SK-N-SH (cell line): ENCODE measurements around the gene CDK15. TPM values are rescaled to one million over a fixed set of nuclear protein-coding genes. Genes with fewer than 3 reads are reported as not detected.
A peak's percentile ranks its signal among the peaks of the same experiment; 100 is the strongest.

Experiments
- CTCF ChIA-PET: fragments of 300-600, 350-600 bp; formaldehyde crosslinking; extraction: SDS; loops from one replicate; lab custom pipeline; 2021; lab: Yijun Ruan, JAX
- POLR2A ChIA-PET: fragments of 350-600 bp; sonication (Branson Sonifier 250); formaldehyde crosslinking; extraction: SDS; loops from one replicate; lab custom pipeline; 2020; ENCODE audit warnings: antibody characterized with exemption, inconsistent platforms; lab: Yijun Ruan, JAX
- DNase-seq: peaks from one replicate; pipeline ENCODE4 v3.0.0; 2012
- H2AFZ ChIP-seq: fragments of 200-600 bp; sonication (generic); 2 replicates; pipeline ENCODE4 v1.8.1; 2016; ENCODE audit warnings: antibody characterized with exemption, mild to moderate bottlenecking, low read depth
- H3F3A ChIP-seq: fragments of 200-600 bp; sonication (generic); replicated peaks from 2 replicates; pipeline ENCODE3; 2016; ENCODE audit warnings: antibody characterized with exemption, mild to moderate bottlenecking; ENCODE audit not compliant: insufficient read depth
- H3K27ac ChIP-seq, 2 experiments: fragments of 200-500 bp in 1 of 2; fragments of 200-600 bp in 1 of 2; sonication (Bioruptor generic) in 1 of 2; sonication (generic), shearing (Covaris generic) in 1 of 2; 2 replicates each; pipeline versions ENCODE4 v1.5.1 to v1.6.1; 2014 to 2016; ENCODE audit warnings: low read depth in 2 of 2, inconsistent platforms in 1 of 2, low read length in 1 of 2, mild to moderate bottlenecking in 1 of 2, mixed read lengths in 1 of 2
- H3K27me3 ChIP-seq: fragments of 200-600 bp; sonication (generic), shearing (Covaris generic); 2 replicates; pipeline ENCODE4 v1.6.1; 2016; ENCODE audit warnings: mixed run types; ENCODE audit not compliant: insufficient read depth
- H3K36me3 ChIP-seq, 2 experiments: fragments of 200-500 bp in 1 of 2; fragments of 200-600 bp in 1 of 2; sonication (Bioruptor generic) in 1 of 2; sonication (generic) in 1 of 2; replicated peaks in 1 of 2; 2 replicates each; pipeline versions ENCODE3 to v1.5.1; 2014 to 2016; ENCODE audit warnings: low read length in 1 of 2, mild to moderate bottlenecking in 1 of 2; ENCODE audit not compliant: insufficient read depth in 2 of 2, control insufficient read depth in 1 of 2
- H3K4me1 ChIP-seq, 2 experiments: fragments of 200-500 bp in 1 of 2; fragments of 200-600 bp in 1 of 2; sonication (Bioruptor generic) in 1 of 2; sonication (generic), shearing (Covaris generic) in 1 of 2; 2 replicates each; pipeline versions ENCODE4 v1.5.1 to v1.6.1; 2014 to 2016; ENCODE audit warnings: low read depth in 1 of 2, low read length in 1 of 2, mixed run types in 1 of 2; ENCODE audit not compliant: insufficient read depth in 2 of 2, control insufficient read depth in 1 of 2
- H3K4me2 ChIP-seq: fragments of 200-600 bp; sonication (generic), shearing (Covaris generic); 2 replicates; pipeline ENCODE4 v1.6.1; 2017; ENCODE audit warnings: mixed run types
- H3K4me3 ChIP-seq, 2 experiments: fragments of 200-500 bp in 1 of 2; fragments of 200-600 bp in 1 of 2; sonication (Bioruptor generic) in 1 of 2; sonication (generic), shearing (Covaris generic) in 1 of 2; 2 replicates each; pipeline versions ENCODE4 v1.5.1 to v1.8.1; 2014 to 2016; ENCODE audit warnings: low read depth in 2 of 2, inconsistent platforms in 1 of 2, low read length in 1 of 2, mild to moderate bottlenecking in 1 of 2, mixed read lengths in 1 of 2, moderate library complexity in 1 of 2
- H3K79me2 ChIP-seq: fragments of 200-600 bp; sonication (generic); 2 replicates; pipeline ENCODE4 v1.8.1; 2017; ENCODE audit warnings: mild to moderate bottlenecking; ENCODE audit not compliant: insufficient read depth
- H3K9ac ChIP-seq: fragments of 200-600 bp; sonication (generic); 2 replicates; pipeline ENCODE4 v1.6.1; 2017; ENCODE audit warnings: mixed run types
- H3K9me2 ChIP-seq: fragments of 200-600 bp; sonication (generic); 2 replicates; pipeline ENCODE4 v1.6.1; 2017; ENCODE audit warnings: mixed run types
- H3K9me3 ChIP-seq: fragments of 200-600 bp; sonication (generic); 2 replicates; pipeline ENCODE4 v1.6.1; 2017; ENCODE audit warnings: mixed run types, mild to moderate bottlenecking, moderate library complexity
- H4K20me1 ChIP-seq: fragments of 200-600 bp; sonication (generic); 2 replicates; pipeline ENCODE4 v1.6.1; 2017; ENCODE audit warnings: mild to moderate bottlenecking, mixed run types; ENCODE audit not compliant: insufficient read depth
- ELF1 ChIP-seq: IDR thresholded peaks from 2 replicates; pipeline ENCODE4 v1.4.0; 2012
- EP300 ChIP-seq, 2 experiments: IDR thresholded peaks; 2 replicates each; pipeline versions ENCODE4 v1.4.0 to v1.6.1; 2012; ENCODE audit warnings: borderline replicate concordance in 1 of 2, low read depth in 1 of 2, low read length in 1 of 2
- EZH2phosphoT487 ChIP-seq: fragments of 200-600 bp; sonication (generic); IDR thresholded peaks from 2 replicates; pipeline ENCODE4 v1.6.1; 2017; ENCODE audit warnings: low read depth, mixed run types, mild to moderate bottlenecking, antibody characterized with exemption, moderate library complexity, borderline replicate concordance
- FOSL2 ChIP-seq: IDR thresholded peaks from 2 replicates; pipeline ENCODE4 v1.4.0; 2012; ENCODE audit warnings: low read depth, mild to moderate bottlenecking, moderate library complexity, borderline replicate concordance
- FOXM1 ChIP-seq: IDR thresholded peaks from 2 replicates; pipeline ENCODE4 v1.4.0; 2012; ENCODE audit warnings: low read depth, mild to moderate bottlenecking
- GATA2 ChIP-seq: sonication (generic); formaldehyde crosslinking; IDR thresholded peaks from 2 replicates; pipeline ENCODE4 v1.5.0; 2020; ENCODE audit warnings: mild to moderate bottlenecking, missing genetic modification reagents
- JUND ChIP-seq: IDR thresholded peaks from 2 replicates; pipeline ENCODE4 v1.4.0; 2012
- MEF2A ChIP-seq: IDR thresholded peaks from 2 replicates; pipeline ENCODE4 v1.4.0; 2012; ENCODE audit warnings: low read depth, borderline replicate concordance
- NRF1 ChIP-seq: IDR thresholded peaks from 2 replicates; pipeline ENCODE4 v1.6.1; 2012; ENCODE audit warnings: low read depth, mild to moderate bottlenecking, low read length
- RCOR1 ChIP-seq: fragments of 150-350 bp; IDR thresholded peaks from 2 replicates; pipeline ENCODE4 v1.6.1; 2017; ENCODE audit warnings: antibody characterized with exemption, low read length
- SIN3A ChIP-seq: IDR thresholded peaks from 2 replicates; pipeline ENCODE4 v1.6.1; 2012; ENCODE audit warnings: low read depth, mild to moderate bottlenecking, low read length, moderate library complexity, borderline replicate concordance
- SMC3 ChIP-seq: IDR thresholded peaks from 2 replicates; pipeline ENCODE4 v1.6.1; 2012; ENCODE audit warnings: low read depth, low read length, improper control_type of control experiment
- TCF12 ChIP-seq: IDR thresholded peaks from 2 replicates; pipeline ENCODE4 v1.4.0; 2012
- ZBTB33 ChIP-seq: IDR thresholded peaks from 2 replicates; pipeline ENCODE4 v1.4.0; 2012; ENCODE audit warnings: low read depth, borderline replicate concordance
- WGBS: methylation state at CpG from one replicate; pipeline ENCODE4 v1.1.6; 2017; ENCODE audit warnings: low lambda C conversion rate; 5-methylcytosine and 5-hydroxymethylcytosine counted together
- polyA plus RNA-seq, 3 experiments: library from polyadenylated mRNA; depleted of rRNA; stranded (reverse); fragments of >200 nt; gene quantifications; 2 replicates each; pipeline ENCODE4 v1.2.3, GENCODE V29; 2012
- TF ChIP-seq, protein P1 (sequence below): IDR thresholded peaks from 2 replicates; pipeline ENCODE4; 2012
- TF ChIP-seq, protein P2 (sequence below): IDR thresholded peaks from 2 replicates; pipeline ENCODE4 v1.6.1; 2012; ENCODE audit warnings: mild to moderate bottlenecking, low read depth, low read length, moderate library complexity
- TF ChIP-seq, protein P3 (sequence below): IDR thresholded peaks from 2 replicates; pipeline ENCODE4 v1.4.0; 2012; ENCODE audit warnings: low read depth

Gene CDK15
- polyA plus RNA-seq (2012; rRNA removed): 1.8 and 2.5 TPM in 2 replicates
- 2.3 and 2.4 TPM in 2 replicates for polyA plus RNA-seq (2012; cell fraction: cytosol; rRNA removed)
- 3.0 and 4.6 TPM in 2 replicates for polyA plus RNA-seq (2012; cell fraction: nucleus; rRNA removed)

- CTCF ChIA-PET: interaction anchor here (1.0 to 3.1 kb wide), 6 partner anchors 9 to 371 kb away, joined by 3 to 12 read pairs (median 6); no protein-coding TSS in a partner anchor
- Histone ChIP-seq H3K4me1 (peaks cover 17 to 18% of the 10 kb centered on the region in 2 experiments), H4K20me1 (no peaks in the 10 kb centered on the region), H3K36me3 (no peaks in the 10 kb centered on the region), H3K9me2 (no peaks in the 10 kb centered on the region), H3K9me3 (no peaks in the 10 kb centered on the region), H3K4me2 (peak within 1 kb of the TSS; percentile 62)
- TF ChIP-seq GATA2 (CRISPR knock-in tag) (no peak), FOXM1 (no peak), SIN3A (no peak), EP300 (IDR thresholded peaks at IDR 0.05; ENCODE audit: borderline replicate concordance in 1 of 2, low read depth in 1 of 2, low read length in 1 of 2) (no peak), ELF1 (no peak), FOSL2 (peak; percentile 45; the same call in 1 of the 2 replicates), RCOR1 (no peak), MEF2A (no peak), JUND (0 out of 2 replicates have a peak, but pooled peaks have one; percentile 19), SMC3 (no peak), EZH2phosphoT487 (no peak), ZBTB33 (no peak), NRF1 (no peak), TCF12 (0 out of 2 replicates have a peak, but pooled peaks have one; percentile 8)
- TF ChIP-seq, protein P1, sequence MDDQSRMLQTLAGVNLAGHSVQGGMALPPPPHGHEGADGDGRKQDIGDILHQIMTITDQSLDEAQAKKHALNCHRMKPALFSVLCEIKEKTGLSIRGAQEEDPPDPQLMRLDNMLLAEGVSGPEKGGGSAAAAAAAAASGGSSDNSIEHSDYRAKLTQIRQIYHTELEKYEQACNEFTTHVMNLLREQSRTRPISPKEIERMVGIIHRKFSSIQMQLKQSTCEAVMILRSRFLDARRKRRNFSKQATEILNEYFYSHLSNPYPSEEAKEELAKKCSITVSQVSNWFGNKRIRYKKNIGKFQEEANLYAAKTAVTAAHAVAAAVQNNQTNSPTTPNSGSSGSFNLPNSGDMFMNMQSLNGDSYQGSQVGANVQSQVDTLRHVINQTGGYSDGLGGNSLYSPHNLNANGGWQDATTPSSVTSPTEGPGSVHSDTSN: no peak
- TF ChIP-seq, protein P2, sequence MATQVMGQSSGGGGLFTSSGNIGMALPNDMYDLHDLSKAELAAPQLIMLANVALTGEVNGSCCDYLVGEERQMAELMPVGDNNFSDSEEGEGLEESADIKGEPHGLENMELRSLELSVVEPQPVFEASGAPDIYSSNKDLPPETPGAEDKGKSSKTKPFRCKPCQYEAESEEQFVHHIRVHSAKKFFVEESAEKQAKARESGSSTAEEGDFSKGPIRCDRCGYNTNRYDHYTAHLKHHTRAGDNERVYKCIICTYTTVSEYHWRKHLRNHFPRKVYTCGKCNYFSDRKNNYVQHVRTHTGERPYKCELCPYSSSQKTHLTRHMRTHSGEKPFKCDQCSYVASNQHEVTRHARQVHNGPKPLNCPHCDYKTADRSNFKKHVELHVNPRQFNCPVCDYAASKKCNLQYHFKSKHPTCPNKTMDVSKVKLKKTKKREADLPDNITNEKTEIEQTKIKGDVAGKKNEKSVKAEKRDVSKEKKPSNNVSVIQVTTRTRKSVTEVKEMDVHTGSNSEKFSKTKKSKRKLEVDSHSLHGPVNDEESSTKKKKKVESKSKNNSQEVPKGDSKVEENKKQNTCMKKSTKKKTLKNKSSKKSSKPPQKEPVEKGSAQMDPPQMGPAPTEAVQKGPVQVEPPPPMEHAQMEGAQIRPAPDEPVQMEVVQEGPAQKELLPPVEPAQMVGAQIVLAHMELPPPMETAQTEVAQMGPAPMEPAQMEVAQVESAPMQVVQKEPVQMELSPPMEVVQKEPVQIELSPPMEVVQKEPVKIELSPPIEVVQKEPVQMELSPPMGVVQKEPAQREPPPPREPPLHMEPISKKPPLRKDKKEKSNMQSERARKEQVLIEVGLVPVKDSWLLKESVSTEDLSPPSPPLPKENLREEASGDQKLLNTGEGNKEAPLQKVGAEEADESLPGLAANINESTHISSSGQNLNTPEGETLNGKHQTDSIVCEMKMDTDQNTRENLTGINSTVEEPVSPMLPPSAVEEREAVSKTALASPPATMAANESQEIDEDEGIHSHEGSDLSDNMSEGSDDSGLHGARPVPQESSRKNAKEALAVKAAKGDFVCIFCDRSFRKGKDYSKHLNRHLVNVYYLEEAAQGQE: no peak
- TF ChIP-seq, protein P3, sequence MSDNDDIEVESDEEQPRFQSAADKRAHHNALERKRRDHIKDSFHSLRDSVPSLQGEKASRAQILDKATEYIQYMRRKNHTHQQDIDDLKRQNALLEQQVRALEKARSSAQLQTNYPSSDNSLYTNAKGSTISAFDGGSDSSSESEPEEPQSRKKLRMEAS: peak; percentile 32; the same call in 1 of the 2 replicates
- TF ChIP-seq, all 33 proteins: peak for 4
- DNase-seq: no peak
- 81% methylated on average over 10 of the region's 10 CpGs for WGBS
- Histone ChIP-seq H3K79me2 (no peaks in the 10 kb centered on the region), H3K4me3 (no peak within 1 kb of the TSS), H3K9ac (peak within 1 kb of the TSS; percentile 38; the same call in 1 of the 2 replicates), H2AFZ (peak within 1 kb of the TSS; percentile 84), H3F3A (peaks cover 4% of the 10 kb centered on the region), H3K27ac (peak within 1 kb of the TSS; percentile 58 to 76), H3K27me3 (no peaks in the 10 kb centered on the region)
- POLR2A ChIA-PET: no interaction called here
These were observed at the start of gene CDK15 for GRCh38 chr2:201806442-201807170. CDK15 (plus strand) TSS chr2:201806537; CDS start chr2:201806665, 128 bp downstream.
